K562 (cell line): Measurements from ENCODE around the gene PYGL. TPM values are rescaled to one million over a fixed set of nuclear protein-coding genes. Genes with fewer than 3 reads are reported as not detected.

Experiments
- ATAC-seq: fragments of 200-7000 bp; cut with Tn5 transposase; 3 replicates; pipeline ENCODE4 v1.9.1; 2020; ENCODE audit warnings: moderate library complexity
- BruUV-seq: library from RNA; stranded (reverse); fragments of 400-500 nt; replicated peaks from 2 replicates; lab custom pipeline; 2021; lab: Mats Ljungman, UMichigan
- CTCF ChIA-PET: fragments of 300-600 bp; formaldehyde crosslinking; extraction: SDS; loops from one replicate; lab custom pipeline; 2021; ENCODE audit warnings: low intra/inter-chr PET ratio; lab: Yijun Ruan, JAX
- POLR2A ChIA-PET: fragments of 300-600, 350-650 bp; sonication (Branson Sonifier 250); formaldehyde crosslinking; extraction: SDS; loops from one replicate; lab custom pipeline; 2021; ENCODE audit warnings: antibody characterized with exemption, inconsistent platforms; lab: Yijun Ruan, JAX
- DNase-seq, 4 experiments: peaks; one replicate each; pipeline versions ENCODE4 v3.0.0 to v3.0.0-alpha.2; 2011 to 2018; ENCODE audit warnings: low spot score in 3 of 4, mixed read lengths in 3 of 4; ENCODE audit errors: extremely low read depth in 1 of 4
- FAIRE-seq: peaks from 2 replicates; lab custom pipeline; 2011; peaks lifted over from hg19 to GRCh38; lab: Jason Lieb, UNC
- H2AFZ ChIP-seq: 2 replicates; pipeline ENCODE4 v1.6.0; 2011; ENCODE audit warnings: low read depth, low read length, control low read depth, inconsistent platforms
- H3K27ac ChIP-seq: fragments of 200-600 bp; 3 replicates; pipeline ENCODE4 v1.8.0; 2011; ENCODE audit warnings: low read depth, mild to moderate bottlenecking, control low read depth, inconsistent platforms, low read length, moderate library complexity, mixed read lengths; ENCODE audit errors: extremely low read depth
- H3K27me3 ChIP-seq, 2 experiments: fragments of 300-600 bp in 1 of 2; 2 replicates in 1 of 2; 3 replicates in 1 of 2; pipeline versions ENCODE4 v1.6.0 to v1.8.0; 2011; ENCODE audit warnings: inconsistent platforms in 2 of 2, low read length in 2 of 2, mild to moderate bottlenecking in 1 of 2, mixed read lengths in 1 of 2, moderate library complexity in 1 of 2; ENCODE audit not compliant: control insufficient read depth in 2 of 2, insufficient read depth in 2 of 2
- H3K36me3 ChIP-seq: fragments of 300-600 bp; 3 replicates; pipeline ENCODE4 v1.8.0; 2011; ENCODE audit warnings: mild to moderate bottlenecking, low read length, inconsistent platforms; ENCODE audit not compliant: control insufficient read depth, insufficient read depth
- H3K4me1 ChIP-seq, 2 experiments: fragments of 200-600 bp in 1 of 2; replicated peaks in 1 of 2; 2 replicates in 1 of 2; 3 replicates in 1 of 2; pipeline versions ENCODE4 v1.5.1 to v1.8.0; 2011; ENCODE audit warnings: inconsistent platforms in 2 of 2, low read length in 2 of 2, mild to moderate bottlenecking in 1 of 2, mixed read lengths in 1 of 2, moderate library complexity in 1 of 2; ENCODE audit not compliant: control insufficient read depth in 2 of 2, insufficient read depth in 2 of 2
- H3K4me2 ChIP-seq: 2 replicates; pipeline ENCODE4 v1.6.1; 2011; ENCODE audit warnings: low read length, control low read depth, inconsistent platforms, mixed read lengths; ENCODE audit not compliant: insufficient read depth
- H3K4me3 ChIP-seq: fragments of 200-600 bp; sonication (generic), shearing (Covaris generic); 2 replicates; pipeline ENCODE4 v1.5.1; 2016; ENCODE audit warnings: control low read depth, inconsistent platforms
- H3K79me2 ChIP-seq: fragments of 200-600 bp; 3 replicates; pipeline ENCODE4 v1.8.0; 2011; ENCODE audit warnings: low read length, inconsistent platforms; ENCODE audit not compliant: control insufficient read depth, insufficient read depth
- H3K9ac ChIP-seq, 2 experiments: 2 replicates each; pipeline versions ENCODE4 v1.6.0 to v1.6.1; 2011; ENCODE audit warnings: low read depth in 2 of 2, low read length in 2 of 2, control low read depth in 1 of 2, inconsistent platforms in 1 of 2, mild to moderate bottlenecking in 1 of 2, mixed read lengths in 1 of 2; ENCODE audit not compliant: insufficient read depth in 1 of 2
- H3K9me1 ChIP-seq: one replicate; pipeline ENCODE4 v1.6.0; 2011; ENCODE audit warnings: inconsistent platforms, mild to moderate bottlenecking, low read length, moderate library complexity; ENCODE audit not compliant: control insufficient read depth, insufficient read depth
- H3K9me3 ChIP-seq: replicated peaks from 2 replicates; pipeline ENCODE4 v1.5.1; 2011; ENCODE audit warnings: low read depth, low read length, inconsistent platforms; ENCODE audit not compliant: control insufficient read depth, insufficient read depth
- H4K20me1 ChIP-seq: replicated peaks from 2 replicates; pipeline ENCODE4 v1.6.1; 2011; ENCODE audit warnings: low read length, inconsistent platforms, mixed read lengths; ENCODE audit not compliant: control insufficient read depth, insufficient read depth
- WGBS: fragments of 100-300 bp; shearing (Covaris generic); methylation state at CpG from one replicate; pipeline ENCODE4 v1.1.6; 2016; ENCODE audit warnings: low coverage, mixed read lengths; ENCODE audit not compliant: insufficient coverage; ENCODE audit errors: missing lambda C conversion rate; 5-methylcytosine and 5-hydroxymethylcytosine counted together
- in situ Hi-C: fragments of 300-500 bp; cut with MboI; formaldehyde crosslinking; loops from 4 replicates; pipeline ENCODE4 v1.15.0; 2018; ENCODE audit warnings: inconsistent platforms, mixed read lengths
- intact Hi-C: fragments of 100-400 bp; cut with micrococcal nuclease; formaldehyde crosslinking; loops from 2 replicates; pipeline ENCODE4 v1.14.2; 2022
- polyA plus RNA-seq, 8 experiments: library from polyadenylated mRNA; depleted of rRNA in 4 of 8; stranded (reverse) in 5 of 8; unstranded in 3 of 8; fragments of >200 nt; fragmentation: Nextera tagmentation in 2 of 8; fragmentation: Illumina TruSeq in 1 of 8; extraction: Ambion mirVana in 2 of 8; extraction: Trizol in 1 of 8; gene quantifications; 2 replicates each; pipeline versions ENCODE4 v1.2.1 to v1.2.3, GENCODE V29; 2011 to 2014; ENCODE audit warnings: inconsistent platforms in 1 of 8, missing spikeins in 1 of 8
- total RNA-seq, 7 experiments: library from RNA; depleted of rRNA in 6 of 7; stranded (reverse); fragments of >200 nt in 6 of 7; fragmentation: Illumina TruSeq in 2 of 7; extraction: Trizol in 2 of 7; gene quantifications; 2 replicates each; pipeline versions ENCODE4 v1.2.1 to v1.2.3, GENCODE V29; 2011 to 2021; ENCODE audit warnings: low replicate concordance in 1 of 7
- TF ChIP-seq, protein P1 (sequence below): sonication (generic); formaldehyde crosslinking; IDR thresholded peaks from 2 replicates; pipeline ENCODE4 v1.8.0; 2022; ENCODE audit warnings: mild to moderate bottlenecking, missing genetic modification reagents
- TF ChIP-seq, protein P2 (sequence below): fragments of 250-450 bp; sonication (Bioruptor Pico); IDR thresholded peaks from 2 replicates; pipeline ENCODE4 v1.8.0; 2022; ENCODE audit warnings: inconsistent platforms, mild to moderate bottlenecking, moderate library complexity, borderline replicate concordance

Gene PYGL
- total and polyA plus RNA-seq, 9 of the 15 experiments (the other 6 are each of a cell fraction or from before 2014, with no cell fraction given): 3.5 to 17.9 (median 13.1) TPM

DNA sequence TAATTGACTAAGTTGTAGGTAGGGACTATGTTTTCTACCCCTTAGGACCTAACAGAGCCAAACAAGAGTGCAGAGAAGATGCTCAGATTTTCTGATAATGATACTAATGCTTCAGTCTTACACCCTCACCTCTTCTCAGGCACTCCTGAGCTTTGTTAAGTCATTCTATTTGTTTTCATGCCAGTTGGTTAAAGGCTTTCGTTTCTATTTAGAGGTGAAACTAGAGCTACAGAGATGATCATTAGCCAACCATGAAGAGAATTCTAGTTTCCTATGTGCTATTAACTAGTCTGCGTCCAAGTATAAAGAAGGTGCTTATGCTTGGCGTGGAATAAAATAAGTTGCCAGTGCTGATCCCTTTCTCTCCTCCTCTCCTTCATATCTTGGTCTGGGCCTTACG is 34.6 kb upstream of the PYGL start:
- no peaks in the 10 kb centered on the region for H3K79me2 ChIP-seq
- H3K9ac ChIP-seq: no peak overlapping the region
- no peaks in the 10 kb centered on the region for H4K20me1 ChIP-seq
- no peak overlapping the region for H2AFZ ChIP-seq
- H3K27ac ChIP-seq: no peak overlapping the region
- FAIRE-seq: no peak
- no peaks in the 10 kb centered on the region for H3K9me3 ChIP-seq
- no peaks in the 10 kb centered on the region for H3K9me1 ChIP-seq
- BruUV-seq: no TSS peak
- H3K4me2 ChIP-seq: no peak overlapping the region
- H3K4me1 ChIP-seq: no peaks in the 10 kb centered on the region
- no peak overlapping the region for H3K4me3 ChIP-seq
- no peak for ATAC-seq
- 0% methylated on average over 3 of the region's 4 CpGs for WGBS
- intact Hi-C loops (no loop called here), in situ Hi-C loops (no loop called here)
- POLR2A ChIA-PET: no interaction called here
- H3K27me3 ChIP-seq: peaks cover 2 to 27% of the 10 kb centered on the region in 2 experiments; a peak in 2 of 5 replicates
- CTCF ChIA-PET: no interaction called here
- DNase-seq: no peak
- TF ChIP-seq, protein P1, sequence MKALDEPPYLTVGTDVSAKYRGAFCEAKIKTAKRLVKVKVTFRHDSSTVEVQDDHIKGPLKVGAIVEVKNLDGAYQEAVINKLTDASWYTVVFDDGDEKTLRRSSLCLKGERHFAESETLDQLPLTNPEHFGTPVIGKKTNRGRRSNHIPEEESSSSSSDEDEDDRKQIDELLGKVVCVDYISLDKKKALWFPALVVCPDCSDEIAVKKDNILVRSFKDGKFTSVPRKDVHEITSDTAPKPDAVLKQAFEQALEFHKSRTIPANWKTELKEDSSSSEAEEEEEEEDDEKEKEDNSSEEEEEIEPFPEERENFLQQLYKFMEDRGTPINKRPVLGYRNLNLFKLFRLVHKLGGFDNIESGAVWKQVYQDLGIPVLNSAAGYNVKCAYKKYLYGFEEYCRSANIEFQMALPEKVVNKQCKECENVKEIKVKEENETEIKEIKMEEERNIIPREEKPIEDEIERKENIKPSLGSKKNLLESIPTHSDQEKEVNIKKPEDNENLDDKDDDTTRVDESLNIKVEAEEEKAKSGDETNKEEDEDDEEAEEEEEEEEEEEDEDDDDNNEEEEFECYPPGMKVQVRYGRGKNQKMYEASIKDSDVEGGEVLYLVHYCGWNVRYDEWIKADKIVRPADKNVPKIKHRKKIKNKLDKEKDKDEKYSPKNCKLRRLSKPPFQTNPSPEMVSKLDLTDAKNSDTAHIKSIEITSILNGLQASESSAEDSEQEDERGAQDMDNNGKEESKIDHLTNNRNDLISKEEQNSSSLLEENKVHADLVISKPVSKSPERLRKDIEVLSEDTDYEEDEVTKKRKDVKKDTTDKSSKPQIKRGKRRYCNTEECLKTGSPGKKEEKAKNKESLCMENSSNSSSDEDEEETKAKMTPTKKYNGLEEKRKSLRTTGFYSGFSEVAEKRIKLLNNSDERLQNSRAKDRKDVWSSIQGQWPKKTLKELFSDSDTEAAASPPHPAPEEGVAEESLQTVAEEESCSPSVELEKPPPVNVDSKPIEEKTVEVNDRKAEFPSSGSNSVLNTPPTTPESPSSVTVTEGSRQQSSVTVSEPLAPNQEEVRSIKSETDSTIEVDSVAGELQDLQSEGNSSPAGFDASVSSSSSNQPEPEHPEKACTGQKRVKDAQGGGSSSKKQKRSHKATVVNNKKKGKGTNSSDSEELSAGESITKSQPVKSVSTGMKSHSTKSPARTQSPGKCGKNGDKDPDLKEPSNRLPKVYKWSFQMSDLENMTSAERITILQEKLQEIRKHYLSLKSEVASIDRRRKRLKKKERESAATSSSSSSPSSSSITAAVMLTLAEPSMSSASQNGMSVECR (CRISPR knock-in tag): no peak
- TF ChIP-seq, protein P2, sequence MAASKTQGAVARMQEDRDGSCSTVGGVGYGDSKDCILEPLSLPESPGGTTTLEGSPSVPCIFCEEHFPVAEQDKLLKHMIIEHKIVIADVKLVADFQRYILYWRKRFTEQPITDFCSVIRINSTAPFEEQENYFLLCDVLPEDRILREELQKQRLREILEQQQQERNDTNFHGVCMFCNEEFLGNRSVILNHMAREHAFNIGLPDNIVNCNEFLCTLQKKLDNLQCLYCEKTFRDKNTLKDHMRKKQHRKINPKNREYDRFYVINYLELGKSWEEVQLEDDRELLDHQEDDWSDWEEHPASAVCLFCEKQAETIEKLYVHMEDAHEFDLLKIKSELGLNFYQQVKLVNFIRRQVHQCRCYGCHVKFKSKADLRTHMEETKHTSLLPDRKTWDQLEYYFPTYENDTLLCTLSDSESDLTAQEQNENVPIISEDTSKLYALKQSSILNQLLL (CRISPR knock-in tag): no peak
- no peaks in the 10 kb centered on the region for H3K36me3 ChIP-seq
